Endothelial cell of umbilical vein (primary cell): ENCODE results near the gene MFSD2A.

Source experiments
- POLR2A ChIP-seq: IDR thresholded peaks from 2 replicates; pipeline ENCODE4 v1.6.1; 2012; ENCODE audit warnings: low read depth, mild to moderate bottlenecking, control low read depth, low read length
- TF ChIP-seq, protein P1 (sequence below), 2 donors: IDR thresholded peaks; 1 replicate in 1 of 2; 2 replicates in 1 of 2; pipeline ENCODE4 v1.5.1; 2011; ENCODE audit warnings: low read length in 2 of 2, mild to moderate bottlenecking in 2 of 2, moderate library complexity in 2 of 2, control low read depth in 1 of 2, inconsistent platforms in 1 of 2, low read depth in 1 of 2; ENCODE audit not compliant: insufficient read depth in 1 of 2; ENCODE audit errors: extremely low read depth in 1 of 2

DNA sequence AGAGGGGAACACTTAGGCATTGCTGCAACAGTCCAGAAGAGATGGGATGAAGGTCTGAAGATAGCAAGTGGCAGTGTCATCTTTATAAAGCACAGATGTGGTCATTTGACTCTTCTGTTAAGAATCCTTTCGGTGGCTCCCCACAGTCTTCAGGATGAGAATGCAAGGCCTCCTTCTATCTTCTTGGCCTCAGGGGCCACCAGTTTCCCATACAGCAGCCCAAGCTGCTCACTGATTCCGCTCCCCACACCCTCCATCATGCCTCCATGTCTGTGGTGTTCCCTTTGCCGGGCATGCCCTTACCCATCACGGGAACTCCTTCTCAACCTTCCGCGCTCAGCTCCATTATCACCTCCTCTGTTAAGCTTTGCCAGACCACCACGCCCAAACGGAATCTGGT, 16.1 kb upstream of the MFSD2A start:
- no peak for TF ChIP-seq POLR2A
- TF ChIP-seq, protein P1, sequence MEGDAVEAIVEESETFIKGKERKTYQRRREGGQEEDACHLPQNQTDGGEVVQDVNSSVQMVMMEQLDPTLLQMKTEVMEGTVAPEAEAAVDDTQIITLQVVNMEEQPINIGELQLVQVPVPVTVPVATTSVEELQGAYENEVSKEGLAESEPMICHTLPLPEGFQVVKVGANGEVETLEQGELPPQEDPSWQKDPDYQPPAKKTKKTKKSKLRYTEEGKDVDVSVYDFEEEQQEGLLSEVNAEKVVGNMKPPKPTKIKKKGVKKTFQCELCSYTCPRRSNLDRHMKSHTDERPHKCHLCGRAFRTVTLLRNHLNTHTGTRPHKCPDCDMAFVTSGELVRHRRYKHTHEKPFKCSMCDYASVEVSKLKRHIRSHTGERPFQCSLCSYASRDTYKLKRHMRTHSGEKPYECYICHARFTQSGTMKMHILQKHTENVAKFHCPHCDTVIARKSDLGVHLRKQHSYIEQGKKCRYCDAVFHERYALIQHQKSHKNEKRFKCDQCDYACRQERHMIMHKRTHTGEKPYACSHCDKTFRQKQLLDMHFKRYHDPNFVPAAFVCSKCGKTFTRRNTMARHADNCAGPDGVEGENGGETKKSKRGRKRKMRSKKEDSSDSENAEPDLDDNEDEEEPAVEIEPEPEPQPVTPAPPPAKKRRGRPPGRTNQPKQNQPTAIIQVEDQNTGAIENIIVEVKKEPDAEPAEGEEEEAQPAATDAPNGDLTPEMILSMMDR (IDR thresholded peaks at IDR 0.05; ENCODE audit: extremely low read depth in 1 of 2, insufficient read depth in 1 of 2, low read depth in 1 of 2, low read length in 2 of 2): no peak
